ENCODE measurements around the gene USH2A. TPM values are rescaled to one million over a fixed set of nuclear protein-coding genes. Genes with fewer than 3 reads are reported as not detected.

The USH2A gene
- total RNA-seq, 2 donors from 2014 or later = 0.62 to 3.1 TPM

DNA sequence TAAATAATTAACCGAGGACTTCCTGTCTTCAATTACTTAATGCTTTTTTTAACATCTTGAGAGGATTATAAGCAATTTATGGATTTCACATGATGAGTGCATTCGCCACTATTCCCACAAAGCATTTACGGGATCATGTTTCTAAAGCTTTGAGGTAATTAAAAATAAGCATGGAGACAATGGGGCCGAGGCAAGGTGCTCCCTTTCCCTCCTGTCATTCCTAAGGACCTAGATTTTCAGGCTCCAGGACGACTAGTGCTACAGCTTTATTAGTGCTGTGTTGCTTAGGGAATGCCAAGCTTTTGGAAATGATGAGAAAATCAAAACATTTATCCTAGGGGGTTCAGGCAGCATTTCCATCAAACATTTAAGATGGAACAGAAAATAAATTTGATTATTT, 646.9 kb downstream of the USH2A start:
- DNase-seq = no peak
- 83% methylated on average over 5 of the region's 5 CpGs; no CpG with 5 or more reads in 1 of the 2 experiments for WGBS, 2 experiments (ENCODE audit: insufficient coverage in 1 of 2, insufficient read length in 1 of 2)
- Histone ChIP-seq H3K36me3 (ENCODE audit: control insufficient read depth, insufficient read depth, low read length) (no peaks in the 10 kb centered on the region), H3K27ac (ENCODE audit: low read depth, low read length) (no peak overlapping the region), H3K4me3 (ENCODE audit: low read length) (no peak overlapping the region), H3K27me3 (ENCODE audit: control insufficient read depth, insufficient read depth, low read length, poor library complexity, severe bottlenecking) (no peaks in the 10 kb centered on the region), H3K4me1 (ENCODE audit: control insufficient read depth, insufficient read depth, low read length) (peaks cover 7% of the 10 kb centered on the region), H3K9me3 (ENCODE audit: control insufficient read depth, low read length) (no peaks in the 10 kb centered on the region), H3K9ac (ENCODE audit: extremely low read depth, low read length, poor library complexity, severe bottlenecking) (no peak overlapping the region)
- Mint-ChIP-seq H3K27ac (peak overlapping the region; percentile 32), H3K27me3 (ENCODE audit: insufficient read depth) (no peaks in the 10 kb centered on the region), H3K4me1 (peaks cover 22% of the 10 kb centered on the region), H3K4me3 (no peak overlapping the region), H3K9me3 (no peaks in the 10 kb centered on the region), H3K36me3 (ENCODE audit: low read depth) (no peaks in the 10 kb centered on the region)
- no peak for TF ChIP-seq CTCF (conservative IDR thresholded peaks at IDR 0.05)

GRCh38 chr1:215772151-215772550, 651.1 kb downstream of the USH2A start:
- H3K4me3 Mint-ChIP-seq = no peak overlapping the region
- Histone ChIP-seq H3K27ac (ENCODE audit: low read depth, low read length) (no peak overlapping the region), H3K9me3 (ENCODE audit: control insufficient read depth, low read length) (no peaks in the 10 kb centered on the region), H3K4me1 (ENCODE audit: control insufficient read depth, insufficient read depth, low read length) (peaks cover 7% of the 10 kb centered on the region), H3K9ac (ENCODE audit: extremely low read depth, low read length, poor library complexity, severe bottlenecking) (no peak overlapping the region), H3K4me3 (ENCODE audit: low read length) (no peak overlapping the region), H3K27me3 (ENCODE audit: control insufficient read depth, insufficient read depth, low read length, poor library complexity, severe bottlenecking) (no peaks in the 10 kb centered on the region), H3K36me3 (ENCODE audit: control insufficient read depth, insufficient read depth, low read length) (no peaks in the 10 kb centered on the region)
- no peak for TF ChIP-seq CTCF (conservative IDR thresholded peaks at IDR 0.05)
- DNase-seq = no peak
- H3K4me1 Mint-ChIP-seq = peaks cover 33% of the 10 kb centered on the region
- H3K9me3 Mint-ChIP-seq = no peaks in the 10 kb centered on the region
- H3K27me3 Mint-ChIP-seq (ENCODE audit: insufficient read depth) = no peaks in the 10 kb centered on the region
- H3K36me3 Mint-ChIP-seq (ENCODE audit: low read depth) = no peaks in the 10 kb centered on the region
- H3K27ac Mint-ChIP-seq = no peak overlapping the region
- 75 to 88% methylated on average over 1 of the region's 1 CpG for WGBS, 2 experiments (ENCODE audit: insufficient coverage in 1 of 2, insufficient read length in 1 of 2)

DNA sequence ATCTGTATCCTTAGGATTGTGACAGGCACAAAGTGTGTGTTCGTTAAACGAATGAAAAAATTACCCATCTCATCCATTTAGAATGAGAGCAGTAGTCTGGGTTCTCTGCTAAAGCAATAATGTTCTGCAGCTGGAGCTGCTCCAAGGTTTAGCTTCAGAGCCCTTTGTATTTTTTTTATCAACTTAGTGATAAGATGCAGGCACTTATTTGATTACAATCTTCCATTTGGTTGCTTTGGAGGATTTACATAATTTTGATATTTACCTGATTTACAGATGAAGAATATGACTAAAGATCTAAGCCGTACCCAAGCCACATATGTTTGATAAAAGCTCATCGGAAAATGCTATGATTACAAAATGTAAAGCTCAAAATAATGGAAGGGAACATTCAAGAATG, 654.9 kb downstream of the USH2A start:
- no peaks in the 10 kb centered on the region for H3K9me3 ChIP-seq (ENCODE audit: control insufficient read depth, low read length)
- no peak overlapping the region for H3K27ac ChIP-seq (ENCODE audit: low read depth, low read length)
- DNase-seq = no peak
- no peak for TF ChIP-seq CTCF (conservative IDR thresholded peaks at IDR 0.05)
- Mint-ChIP-seq H3K9me3 (no peaks in the 10 kb centered on the region), H3K4me3 (no peak overlapping the region), H3K27ac (no peak overlapping the region), H3K36me3 (ENCODE audit: low read depth) (no peaks in the 10 kb centered on the region), H3K4me1 (peaks cover 10% of the 10 kb centered on the region), H3K27me3 (ENCODE audit: insufficient read depth) (no peaks in the 10 kb centered on the region)
- no peaks in the 10 kb centered on the region for H3K4me1 ChIP-seq (ENCODE audit: control insufficient read depth, insufficient read depth, low read length)
- no peaks in the 10 kb centered on the region for H3K36me3 ChIP-seq (ENCODE audit: control insufficient read depth, insufficient read depth, low read length)
- WGBS, 2 experiments (ENCODE audit: insufficient coverage in 1 of 2, insufficient read length in 1 of 2) = 91 to 100% methylated on average over 4 of the region's 4 CpGs
- no peak overlapping the region for H3K9ac ChIP-seq (ENCODE audit: extremely low read depth, low read length, poor library complexity, severe bottlenecking)
- H3K4me3 ChIP-seq (ENCODE audit: low read length) = no peak overlapping the region
- H3K27me3 ChIP-seq (ENCODE audit: control insufficient read depth, insufficient read depth, low read length, poor library complexity, severe bottlenecking) = no peaks in the 10 kb centered on the region

All from endodermal cell (in vitro differentiated cells).